Neural cell (in vitro differentiated cells): Measurements from ENCODE around the gene HOXB4. TPM values are rescaled to one million over a fixed set of nuclear protein-coding genes. Genes with fewer than 3 reads are reported as not detected.

Experiments used
- H2AFZ ChIP-seq: fragments of 200-600, 300-800 bp; sonication (generic), shearing (Covaris generic); 2 replicates; pipeline ENCODE4 v1.6.0; 2014; ENCODE audit warnings: low read depth, mild to moderate bottlenecking, antibody characterized with exemption, low read length, moderate library complexity
- H3F3A ChIP-seq: fragments of 200-600 bp; shearing (Covaris generic); 2 replicates; pipeline ENCODE4 v1.6.1; 2016; ENCODE audit warnings: mild to moderate bottlenecking, moderate library complexity, mixed read lengths, antibody characterized with exemption, low read length; ENCODE audit not compliant: insufficient read depth, poor library complexity, severe bottlenecking
- H3K27ac ChIP-seq: fragments of 200-600, 300-800 bp; sonication (generic), shearing (Covaris generic); 2 replicates; pipeline ENCODE4 v1.5.1; 2014; ENCODE audit warnings: mild to moderate bottlenecking, low read length, moderate library complexity
- H3K27me3 ChIP-seq: fragments of 300-800, 200-600 bp; sonication (generic), shearing (Covaris generic); 2 replicates; pipeline ENCODE4 v1.6.0; 2014; ENCODE audit warnings: mild to moderate bottlenecking, low read depth, low read length, moderate library complexity; ENCODE audit not compliant: insufficient read depth
- H3K36me3 ChIP-seq: fragments of 300-800, 200-600 bp; sonication (generic), shearing (Covaris generic); 2 replicates; pipeline ENCODE4 v1.5.1; 2014; ENCODE audit warnings: mild to moderate bottlenecking, antibody characterized with exemption, low read length, moderate library complexity; ENCODE audit not compliant: insufficient read depth
- H3K4me2 ChIP-seq: fragments of 300-800, 200-600 bp; sonication (generic), shearing (Covaris generic); 2 replicates; pipeline ENCODE4 v1.6.0; 2014; ENCODE audit warnings: mild to moderate bottlenecking, low read length
- H3K4me3 ChIP-seq: fragments of 300-800, 200-600 bp; sonication (generic), shearing (Covaris generic); 2 replicates; pipeline ENCODE4 v1.5.1; 2014; ENCODE audit warnings: mild to moderate bottlenecking, low read length, moderate library complexity
- H3K79me2 ChIP-seq: fragments of 200-600 bp; shearing (Covaris generic); replicated peaks from 2 replicates; pipeline ENCODE4 v1.6.0; 2014; ENCODE audit warnings: mild to moderate bottlenecking, low read length, moderate library complexity; ENCODE audit not compliant: insufficient read depth
- H3K9ac ChIP-seq: fragments of 300-800, 200-600 bp; sonication (generic), shearing (Covaris generic); 2 replicates; pipeline ENCODE4 v1.6.1; 2016; ENCODE audit warnings: mild to moderate bottlenecking, low read length, mixed read lengths
- H3K9me2 ChIP-seq: fragments of 200-600 bp; shearing (Covaris generic); 2 replicates; pipeline ENCODE4 v1.6.1; 2016; ENCODE audit warnings: mild to moderate bottlenecking, low read length, mixed read lengths; ENCODE audit not compliant: insufficient read depth
- H3K9me3 ChIP-seq: fragments of 200-600, 300-800 bp; sonication (generic), shearing (Covaris generic); 2 replicates; pipeline ENCODE4 v1.6.1; 2016; ENCODE audit warnings: mild to moderate bottlenecking, mixed run types, low read length, moderate library complexity, mixed read lengths
- H4K20me1 ChIP-seq: fragments of 200-600 bp; shearing (Covaris generic); 2 replicates; pipeline ENCODE4 v1.6.1; 2016; ENCODE audit warnings: mild to moderate bottlenecking, mixed run types; ENCODE audit not compliant: insufficient read depth
- EP300 ChIP-seq: fragments of 450-650 bp; conservative IDR thresholded peaks from 2 replicates; pipeline ENCODE4 v1.6.1; 2014; ENCODE audit warnings: antibody characterized with exemption, mild to moderate bottlenecking, moderate library complexity; ENCODE audit not compliant: poor library complexity, severe bottlenecking
- EZH2 ChIP-seq: fragments of 200-600, 300-800 bp; shearing (Covaris generic), sonication (generic); IDR thresholded peaks from 2 replicates; pipeline ENCODE4 v1.6.1; 2014; ENCODE audit warnings: antibody characterized with exemption, low read length, borderline replicate concordance, mild to moderate bottlenecking; ENCODE audit not compliant: insufficient read depth, poor library complexity, severe bottlenecking
- MXI1 ChIP-seq: fragments of 450-650 bp; conservative IDR thresholded peaks from 2 replicates; pipeline ENCODE4 v1.6.1; 2014; ENCODE audit warnings: antibody characterized with exemption, mild to moderate bottlenecking; ENCODE audit not compliant: poor library complexity, severe bottlenecking
- POLR2AphosphoS5 ChIP-seq: IDR thresholded peaks from 2 replicates; pipeline ENCODE4 v1.6.1; 2012
- RAD21 ChIP-seq: fragments of 450-650 bp; conservative IDR thresholded peaks from 2 replicates; pipeline ENCODE4 v1.6.1; 2014; ENCODE audit warnings: antibody characterized with exemption, mild to moderate bottlenecking, moderate library complexity
- SMC3 ChIP-seq: fragments of 450-650 bp; conservative IDR thresholded peaks from 2 replicates; pipeline ENCODE4 v1.6.1; 2014; ENCODE audit warnings: antibody characterized with exemption, mild to moderate bottlenecking, moderate library complexity; ENCODE audit not compliant: poor library complexity
- TAF1 ChIP-seq: IDR thresholded peaks from 2 replicates; pipeline ENCODE4 v1.6.1; 2012; ENCODE audit warnings: low read depth
- polyA plus RNA-seq: library from polyadenylated mRNA; depleted of rRNA; stranded (reverse); fragments of >200 nt; gene quantifications from 2 replicates; pipeline ENCODE4 v1.2.3, GENCODE V29; 2014
- TF ChIP-seq, protein P1 (sequence below): fragments of 450-650 bp; IDR thresholded peaks from 2 replicates; pipeline ENCODE4 v1.5.1; 2014; ENCODE audit warnings: antibody characterized with exemption, mild to moderate bottlenecking, moderate library complexity; ENCODE audit not compliant: poor library complexity, severe bottlenecking
- TF ChIP-seq, protein P2 (sequence below): IDR thresholded peaks from 2 replicates; pipeline ENCODE4 v1.6.1; 2012; ENCODE audit warnings: borderline replicate concordance

Gene HOXB4
- polyA plus RNA-seq, 1 donor from 2014 or later = not detected

DNA sequence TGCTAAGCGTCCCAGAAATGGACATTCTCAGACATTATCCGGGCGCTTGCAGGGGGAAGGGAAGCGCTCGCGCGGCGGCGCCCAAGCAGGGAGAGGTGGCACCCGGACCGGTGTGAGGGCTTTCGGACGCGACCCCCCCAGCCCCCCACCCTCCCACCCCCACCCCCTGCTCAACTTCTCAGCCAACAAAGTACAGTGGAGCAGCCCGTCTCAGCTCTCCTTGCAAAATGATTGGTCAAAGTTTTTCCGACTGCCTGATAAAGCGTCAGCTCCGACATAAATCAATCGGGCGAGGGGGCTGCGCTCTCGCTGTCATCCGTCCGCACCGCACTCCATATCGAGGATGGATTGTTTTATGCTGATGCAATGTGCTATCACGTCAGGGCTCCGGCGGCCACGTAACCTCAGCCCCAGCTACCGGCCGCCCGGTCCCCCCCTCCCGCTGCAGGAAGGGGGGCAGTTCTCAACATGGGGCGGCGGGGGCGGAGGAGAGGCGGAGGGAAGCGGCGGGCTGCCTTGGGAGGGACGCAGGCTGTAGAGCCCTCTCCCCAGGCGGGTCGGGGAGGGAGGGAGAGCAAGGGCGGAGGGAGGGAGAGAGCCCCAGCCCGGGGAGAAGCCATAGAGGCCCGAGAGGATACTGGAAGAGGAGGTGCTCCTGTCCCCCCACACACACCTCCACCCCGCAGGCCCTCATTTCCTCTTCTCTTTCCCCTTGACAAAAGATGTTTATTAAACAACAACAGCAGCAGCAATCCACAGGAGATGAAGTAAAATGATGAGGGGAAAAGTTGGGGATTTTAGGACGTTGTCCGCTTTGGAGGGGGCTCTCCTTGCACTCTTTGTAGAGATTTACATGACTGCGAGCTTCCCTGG is 48.3 kb upstream of the HOXB4 start, which contains the start of gene HOXB9:
Gene HOXB9 (minus strand): TSS at position 114 of the 873 bp plus-strand sequence. CDS start 89 bp downstream, at position 25.
- peaks cover 100% of the 10 kb centered on the region for H3K27me3 ChIP-seq
- H3K79me2 ChIP-seq = no peaks in the 10 kb centered on the region
- H3K9me2 ChIP-seq = no peaks in the 10 kb centered on the region
- H3K27ac ChIP-seq = no peak within 1 kb of the TSS
- H4K20me1 ChIP-seq = no peaks in the 10 kb centered on the region
- no peaks in the 10 kb centered on the region for H3K36me3 ChIP-seq
- peaks cover 5% of the 10 kb centered on the region for H3K9me3 ChIP-seq
- no peaks in the 10 kb centered on the region for H3F3A ChIP-seq
- H3K9ac ChIP-seq = no peak within 1 kb of the TSS
- no peak for TF ChIP-seq POLR2AphosphoS5
- no peak for TF ChIP-seq SMC3
- TF ChIP-seq, protein P1, sequence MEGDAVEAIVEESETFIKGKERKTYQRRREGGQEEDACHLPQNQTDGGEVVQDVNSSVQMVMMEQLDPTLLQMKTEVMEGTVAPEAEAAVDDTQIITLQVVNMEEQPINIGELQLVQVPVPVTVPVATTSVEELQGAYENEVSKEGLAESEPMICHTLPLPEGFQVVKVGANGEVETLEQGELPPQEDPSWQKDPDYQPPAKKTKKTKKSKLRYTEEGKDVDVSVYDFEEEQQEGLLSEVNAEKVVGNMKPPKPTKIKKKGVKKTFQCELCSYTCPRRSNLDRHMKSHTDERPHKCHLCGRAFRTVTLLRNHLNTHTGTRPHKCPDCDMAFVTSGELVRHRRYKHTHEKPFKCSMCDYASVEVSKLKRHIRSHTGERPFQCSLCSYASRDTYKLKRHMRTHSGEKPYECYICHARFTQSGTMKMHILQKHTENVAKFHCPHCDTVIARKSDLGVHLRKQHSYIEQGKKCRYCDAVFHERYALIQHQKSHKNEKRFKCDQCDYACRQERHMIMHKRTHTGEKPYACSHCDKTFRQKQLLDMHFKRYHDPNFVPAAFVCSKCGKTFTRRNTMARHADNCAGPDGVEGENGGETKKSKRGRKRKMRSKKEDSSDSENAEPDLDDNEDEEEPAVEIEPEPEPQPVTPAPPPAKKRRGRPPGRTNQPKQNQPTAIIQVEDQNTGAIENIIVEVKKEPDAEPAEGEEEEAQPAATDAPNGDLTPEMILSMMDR = no peak
- TF ChIP-seq, protein P2, sequence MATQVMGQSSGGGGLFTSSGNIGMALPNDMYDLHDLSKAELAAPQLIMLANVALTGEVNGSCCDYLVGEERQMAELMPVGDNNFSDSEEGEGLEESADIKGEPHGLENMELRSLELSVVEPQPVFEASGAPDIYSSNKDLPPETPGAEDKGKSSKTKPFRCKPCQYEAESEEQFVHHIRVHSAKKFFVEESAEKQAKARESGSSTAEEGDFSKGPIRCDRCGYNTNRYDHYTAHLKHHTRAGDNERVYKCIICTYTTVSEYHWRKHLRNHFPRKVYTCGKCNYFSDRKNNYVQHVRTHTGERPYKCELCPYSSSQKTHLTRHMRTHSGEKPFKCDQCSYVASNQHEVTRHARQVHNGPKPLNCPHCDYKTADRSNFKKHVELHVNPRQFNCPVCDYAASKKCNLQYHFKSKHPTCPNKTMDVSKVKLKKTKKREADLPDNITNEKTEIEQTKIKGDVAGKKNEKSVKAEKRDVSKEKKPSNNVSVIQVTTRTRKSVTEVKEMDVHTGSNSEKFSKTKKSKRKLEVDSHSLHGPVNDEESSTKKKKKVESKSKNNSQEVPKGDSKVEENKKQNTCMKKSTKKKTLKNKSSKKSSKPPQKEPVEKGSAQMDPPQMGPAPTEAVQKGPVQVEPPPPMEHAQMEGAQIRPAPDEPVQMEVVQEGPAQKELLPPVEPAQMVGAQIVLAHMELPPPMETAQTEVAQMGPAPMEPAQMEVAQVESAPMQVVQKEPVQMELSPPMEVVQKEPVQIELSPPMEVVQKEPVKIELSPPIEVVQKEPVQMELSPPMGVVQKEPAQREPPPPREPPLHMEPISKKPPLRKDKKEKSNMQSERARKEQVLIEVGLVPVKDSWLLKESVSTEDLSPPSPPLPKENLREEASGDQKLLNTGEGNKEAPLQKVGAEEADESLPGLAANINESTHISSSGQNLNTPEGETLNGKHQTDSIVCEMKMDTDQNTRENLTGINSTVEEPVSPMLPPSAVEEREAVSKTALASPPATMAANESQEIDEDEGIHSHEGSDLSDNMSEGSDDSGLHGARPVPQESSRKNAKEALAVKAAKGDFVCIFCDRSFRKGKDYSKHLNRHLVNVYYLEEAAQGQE = no peak
- TF ChIP-seq TAF1 = no peak
- no peak for TF ChIP-seq RAD21
- TF ChIP-seq EZH2 = no peak
- no peak for TF ChIP-seq EP300
- no peak for TF ChIP-seq MXI1
- no peak within 1 kb of the TSS for H3K4me2 ChIP-seq
- no peak within 1 kb of the TSS for H2AFZ ChIP-seq
- H3K4me3 ChIP-seq = peak within 1 kb of the TSS; percentile 45

DNA sequence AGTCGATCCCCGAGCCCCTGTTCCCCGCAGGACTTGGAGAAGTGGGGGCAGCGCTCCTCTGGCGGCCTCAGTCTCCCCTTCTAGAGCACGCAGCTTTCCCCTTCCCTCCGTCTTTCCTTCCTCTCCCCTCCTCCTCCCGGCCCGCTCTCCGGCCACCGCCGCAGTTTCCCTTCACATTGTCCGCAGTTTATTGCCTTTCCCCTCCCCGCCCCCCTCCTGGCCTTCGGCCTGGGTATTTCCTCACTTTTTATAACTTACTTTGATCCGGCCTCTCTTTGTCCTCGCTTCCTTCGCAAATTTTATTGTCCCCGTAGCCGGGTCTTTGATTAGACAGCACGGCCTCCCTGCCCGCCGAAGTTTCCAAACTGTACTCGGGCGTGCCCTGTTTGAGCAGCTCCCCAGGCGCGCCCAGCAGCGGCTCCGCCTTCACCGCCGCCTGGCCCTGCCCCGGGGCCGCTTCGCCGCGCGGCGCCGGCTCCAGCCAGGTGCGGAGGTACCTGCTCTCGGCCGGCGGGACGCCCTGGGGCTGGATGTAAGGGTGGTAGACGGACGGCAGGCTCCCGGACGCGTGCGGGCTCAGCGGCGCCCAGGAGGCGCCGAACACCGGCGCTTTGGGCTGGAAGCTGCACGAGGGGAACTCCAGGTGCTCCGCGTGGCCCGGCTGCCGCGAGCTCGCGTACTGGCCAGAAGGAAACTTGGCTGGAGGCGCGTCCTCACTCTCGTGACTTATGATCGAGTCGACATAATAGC is 47.5 kb upstream of the HOXB4 start:
- no peak overlapping the region for H3K27ac ChIP-seq
- no peaks in the 10 kb centered on the region for H3K9me2 ChIP-seq
- no peak overlapping the region for H3K4me3 ChIP-seq
- no peaks in the 10 kb centered on the region for H4K20me1 ChIP-seq
- no peaks in the 10 kb centered on the region for H3F3A ChIP-seq
- H3K36me3 ChIP-seq = no peaks in the 10 kb centered on the region
- H3K4me2 ChIP-seq = no peak overlapping the region
- no peaks in the 10 kb centered on the region for H3K79me2 ChIP-seq
- TF ChIP-seq EZH2 (peak; percentile 70), TAF1 (no peak)
- peaks cover 8% of the 10 kb centered on the region for H3K9me3 ChIP-seq
- no peak overlapping the region for H3K9ac ChIP-seq
- H2AFZ ChIP-seq = no peak overlapping the region
- H3K27me3 ChIP-seq = peaks cover 100% of the 10 kb centered on the region
